MCF 10A (cell line): Measurements from ENCODE around the gene BAG2. TPM values are rescaled to one million over a fixed set of nuclear protein-coding genes. Genes with fewer than 3 reads are reported as not detected.

Source experiments
- BruUV-seq: library from RNA; stranded (reverse); fragments of 400-500 nt; replicated peaks from 2 replicates; lab custom pipeline; 2021; lab: Mats Ljungman, UMichigan
- CTCF ChIA-PET: fragments of 300-600 bp; sonication (Branson Sonifier 250); formaldehyde crosslinking; extraction: SDS; loops from one replicate; lab custom pipeline; 2021; ENCODE audit warnings: antibody characterized with exemption, inconsistent platforms; lab: Yijun Ruan, JAX
- POLR2A ChIA-PET: fragments of 300-600, 350-650 bp; sonication (Branson Sonifier 250); formaldehyde crosslinking; extraction: SDS; loops from one replicate; lab custom pipeline; 2020; ENCODE audit warnings: antibody characterized with exemption, inconsistent platforms; lab: Yijun Ruan, JAX
- DNase-seq: peaks from one replicate; pipeline ENCODE4 v3.0.0-alpha.2; 2018; ENCODE audit not compliant: unreplicated experiment
- H3K27ac Mint-ChIP-seq: one replicate; pipeline ENCODE4 v1.8.0; 2022; ENCODE audit warnings: mild to moderate bottlenecking, low read depth, mixed read lengths; ENCODE audit not compliant: unreplicated experiment
- H3K27me3 Mint-ChIP-seq: one replicate; pipeline ENCODE4 v1.8.0; 2022; ENCODE audit warnings: mixed read lengths; ENCODE audit not compliant: insufficient read depth, unreplicated experiment
- H3K36me3 Mint-ChIP-seq: one replicate; pipeline ENCODE4 v1.8.0; 2022; ENCODE audit warnings: mild to moderate bottlenecking, moderate library complexity, mixed read lengths; ENCODE audit not compliant: insufficient read depth, unreplicated experiment
- H3K4me1 Mint-ChIP-seq: one replicate; pipeline ENCODE4 v1.8.0; 2022; ENCODE audit warnings: mixed read lengths; ENCODE audit not compliant: insufficient read depth, unreplicated experiment
- H3K4me3 Mint-ChIP-seq: one replicate; pipeline ENCODE4 v1.8.0; 2022; ENCODE audit warnings: mild to moderate bottlenecking, moderate library complexity, mixed read lengths; ENCODE audit not compliant: unreplicated experiment
- H3K9me3 Mint-ChIP-seq: one replicate; pipeline ENCODE4 v1.8.0; 2022; ENCODE audit warnings: mixed read lengths; ENCODE audit not compliant: unreplicated experiment
- intact Hi-C: fragments of 100-400 bp; cut with micrococcal nuclease; formaldehyde crosslinking; loops from 2 replicates; pipeline ENCODE4 v1.14.1; 2022
- total RNA-seq: library from RNA; stranded (reverse); gene quantifications from 2 replicates; pipeline ENCODE4 v1.2.3, GENCODE V29; 2022
- TF ChIP-seq, protein P1 (sequence below): fragments of 200-600 bp; IDR thresholded peaks from one replicate; pipeline ENCODE4 v1.8.0; 2022; ENCODE audit warnings: antibody characterized with exemption, mild to moderate bottlenecking; ENCODE audit not compliant: unreplicated experiment

Gene BAG2
- total RNA-seq, 1 experiment from 2014 or later: 4.2 TPM

DNA sequence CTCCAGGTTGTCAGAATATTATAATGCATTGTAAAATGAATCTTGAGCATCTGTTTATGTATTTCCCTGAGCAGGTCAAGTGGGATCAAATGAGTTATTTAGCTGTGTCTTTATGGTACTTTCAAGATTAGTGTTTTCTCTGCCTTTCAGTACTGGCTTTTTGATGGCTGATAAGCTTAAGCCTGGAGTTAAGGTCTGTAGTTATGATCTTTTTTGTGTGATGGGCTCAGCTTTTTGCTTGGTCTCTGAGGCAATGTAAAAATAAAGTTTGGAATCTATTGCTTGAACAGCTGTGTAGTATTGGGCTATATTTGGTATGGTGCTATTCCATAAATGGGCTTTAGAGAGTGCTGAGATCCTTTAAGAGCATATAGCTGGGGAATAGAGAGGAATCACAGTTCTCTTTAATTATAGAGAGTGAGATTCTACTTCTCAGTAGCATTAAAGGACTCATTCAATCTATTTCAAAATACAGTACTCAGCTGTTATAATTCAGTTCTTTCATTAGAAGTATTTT lies 41.4 kb upstream of the BAG2 start:
- Mint-ChIP-seq H3K36me3 (peaks cover 51% of the 10 kb centered on the region), H3K9me3 (no peaks in the 10 kb centered on the region), H3K27me3 (no peaks in the 10 kb centered on the region), H3K27ac (no peak overlapping the region), H3K4me3 (no peak overlapping the region), H3K4me1 (no peaks in the 10 kb centered on the region)
- POLR2A ChIA-PET: no interaction called here
- BruUV-seq: no TSS peak
- CTCF ChIA-PET: interaction anchor here (0.5 to 1.4 kb wide), 6 partner anchors 59 to 263 kb away, joined by 3 to 7 read pairs (median 3); partner anchors contain the start of gene PRIM2
- TF ChIP-seq, protein P1, sequence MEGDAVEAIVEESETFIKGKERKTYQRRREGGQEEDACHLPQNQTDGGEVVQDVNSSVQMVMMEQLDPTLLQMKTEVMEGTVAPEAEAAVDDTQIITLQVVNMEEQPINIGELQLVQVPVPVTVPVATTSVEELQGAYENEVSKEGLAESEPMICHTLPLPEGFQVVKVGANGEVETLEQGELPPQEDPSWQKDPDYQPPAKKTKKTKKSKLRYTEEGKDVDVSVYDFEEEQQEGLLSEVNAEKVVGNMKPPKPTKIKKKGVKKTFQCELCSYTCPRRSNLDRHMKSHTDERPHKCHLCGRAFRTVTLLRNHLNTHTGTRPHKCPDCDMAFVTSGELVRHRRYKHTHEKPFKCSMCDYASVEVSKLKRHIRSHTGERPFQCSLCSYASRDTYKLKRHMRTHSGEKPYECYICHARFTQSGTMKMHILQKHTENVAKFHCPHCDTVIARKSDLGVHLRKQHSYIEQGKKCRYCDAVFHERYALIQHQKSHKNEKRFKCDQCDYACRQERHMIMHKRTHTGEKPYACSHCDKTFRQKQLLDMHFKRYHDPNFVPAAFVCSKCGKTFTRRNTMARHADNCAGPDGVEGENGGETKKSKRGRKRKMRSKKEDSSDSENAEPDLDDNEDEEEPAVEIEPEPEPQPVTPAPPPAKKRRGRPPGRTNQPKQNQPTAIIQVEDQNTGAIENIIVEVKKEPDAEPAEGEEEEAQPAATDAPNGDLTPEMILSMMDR: no peak
- intact Hi-C loops: no loop called here
- DNase-seq: no peak

DNA sequence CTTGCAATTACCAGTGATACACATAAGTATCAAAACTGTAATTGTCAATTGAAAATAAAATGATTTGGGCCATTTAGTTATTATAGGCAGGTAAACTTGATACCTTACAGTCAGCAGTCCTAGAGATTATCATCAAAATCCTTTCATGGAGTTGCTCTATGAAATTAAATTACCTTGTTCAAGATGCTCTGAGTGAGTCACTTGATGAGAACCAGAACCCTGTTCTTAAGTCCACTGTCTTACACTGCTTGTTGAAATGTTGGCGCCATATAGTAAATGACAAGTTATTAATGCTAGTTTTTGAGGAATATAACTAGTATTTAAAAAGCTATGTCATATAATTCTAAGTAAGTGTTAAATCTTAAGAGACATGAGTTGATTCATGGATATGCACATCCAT lies 37.2 kb upstream of the BAG2 start:
- H3K27ac Mint-ChIP-seq: no peak overlapping the region
- H3K4me1 Mint-ChIP-seq: no peaks in the 10 kb centered on the region
- ChIA-PET POLR2A (no interaction called here), CTCF (interaction anchor here (1.1 kb wide), 1 partner anchor 41 kb away, joined by 3 read pairs; no protein-coding TSS in a partner anchor)
- H3K27me3 Mint-ChIP-seq: no peaks in the 10 kb centered on the region
- no peak overlapping the region for H3K4me3 Mint-ChIP-seq
- H3K9me3 Mint-ChIP-seq: no peaks in the 10 kb centered on the region
- no peak for DNase-seq
- H3K36me3 Mint-ChIP-seq: peaks cover 58% of the 10 kb centered on the region
- intact Hi-C loops: no loop called here
- BruUV-seq: no TSS peak
- TF ChIP-seq, protein P1: no peak

DNA sequence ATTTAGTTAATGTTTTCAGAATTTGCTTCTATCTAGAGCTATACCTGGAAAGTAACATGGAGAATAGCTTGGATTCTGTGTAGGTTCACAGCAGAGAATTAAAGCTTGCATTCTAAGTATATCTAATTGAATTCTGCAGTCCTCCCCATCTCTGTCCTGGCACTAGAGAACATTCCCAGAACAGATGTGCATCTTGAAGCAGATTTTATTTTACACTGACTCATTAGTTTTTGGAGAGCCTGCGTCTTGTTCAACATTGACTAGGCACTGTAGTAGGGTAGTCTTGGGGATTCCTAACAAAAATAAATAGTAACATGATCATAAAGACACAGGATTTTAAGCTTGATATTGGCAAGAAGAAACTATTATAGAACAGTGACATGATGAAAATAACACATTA lies 36.2 kb upstream of the BAG2 start:
- H3K4me3 Mint-ChIP-seq: no peak overlapping the region
- H3K36me3 Mint-ChIP-seq: peaks cover 62% of the 10 kb centered on the region
- CTCF ChIA-PET: interaction anchor here (0.6 to 1.1 kb wide), 3 partner anchors 40 to 179 kb away, joined by 3 to 4 read pairs (median 3); no protein-coding TSS in a partner anchor
- no peak overlapping the region for H3K27ac Mint-ChIP-seq
- POLR2A ChIA-PET: interaction anchor here (0.7 kb wide), 1 partner anchor 20 kb away, joined by 3 read pairs; no protein-coding TSS in a partner anchor
- no TSS peak for BruUV-seq
- H3K27me3 Mint-ChIP-seq: no peaks in the 10 kb centered on the region
- no peak for DNase-seq
- H3K4me1 Mint-ChIP-seq: no peaks in the 10 kb centered on the region
- no peaks in the 10 kb centered on the region for H3K9me3 Mint-ChIP-seq
- intact Hi-C loops: no loop called here
- TF ChIP-seq, protein P1: no peak

DNA sequence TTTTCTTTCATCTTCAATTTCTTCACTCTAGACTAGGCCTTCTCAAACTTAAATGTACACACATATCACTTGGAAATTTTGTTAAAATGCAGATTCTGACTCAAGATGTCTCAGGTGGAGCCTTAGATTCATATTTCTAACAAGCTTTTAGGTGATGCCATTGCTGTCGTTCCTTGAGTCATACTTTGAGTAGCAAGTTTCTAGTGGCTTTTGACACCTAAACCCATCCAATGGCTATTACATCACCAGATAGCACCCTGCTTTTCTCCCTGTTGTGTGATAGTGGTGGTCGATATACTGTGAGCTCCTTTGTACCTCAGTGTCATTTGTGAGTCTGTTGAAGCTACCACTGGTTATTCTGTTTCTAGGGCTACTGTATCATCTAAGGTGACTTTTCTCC lies 34.8 kb upstream of the BAG2 start:
- Mint-ChIP-seq H3K4me1 (no peaks in the 10 kb centered on the region), H3K27ac (no peak overlapping the region), H3K4me3 (no peak overlapping the region), H3K36me3 (peaks cover 69% of the 10 kb centered on the region), H3K9me3 (no peaks in the 10 kb centered on the region), H3K27me3 (no peaks in the 10 kb centered on the region)
- CTCF ChIA-PET: interaction anchor here (0.7 kb wide), 1 partner anchor 187 kb away, joined by 3 read pairs; no protein-coding TSS in a partner anchor
- TF ChIP-seq, protein P1: no peak
- POLR2A ChIA-PET: no interaction called here
- DNase-seq: no peak
- intact Hi-C loops: no loop called here
- no TSS peak for BruUV-seq
